OCI-M1 (cell line): ENCODE results near the gene SPP2.

Experiments used
- DNase-seq: peaks from one replicate; lab custom pipeline; 2025; lab: John Stamatoyannopoulos, UW

Gene SPP2

GRCh38 chr2:234038076-234038802 lies 12.3 kb upstream of the SPP2 start:
- no peak for DNase-seq

GRCh38 chr2:234044157-234044556 lies 6.3 kb upstream of the SPP2 start:
- DNase-seq: no peak

GRCh38 chr2:234046521-234046920 lies 4.0 kb upstream of the SPP2 start:
- no peak for DNase-seq

GRCh38 chr2:234047361-234047760 lies 3.1 kb upstream of the SPP2 start:
- DNase-seq: no peak

- DNase-seq: no peak
Observed at GRCh38 chr2:234048049-234048448, 2.5 kb upstream of the SPP2 start.

- DNase-seq: no peak
Observed at GRCh38 chr2:234051374-234052070, 1.0 kb downstream of the SPP2 start.

- no peak for DNase-seq
Observed at GRCh38 chr2:234058881-234059280, 8.4 kb downstream of the SPP2 start.

- DNase-seq: no peak
Observed at GRCh38 chr2:234060236-234060635, 9.7 kb downstream of the SPP2 start.

- DNase-seq: no peak
Observed at GRCh38 chr2:234061624-234062257, 11.2 kb downstream of the SPP2 start.

- no peak for DNase-seq
Observed at GRCh38 chr2:234066587-234066986, 16.1 kb downstream of the SPP2 start.

GRCh38 chr2:234071664-234072063 lies 21.2 kb downstream of the SPP2 start:
- no peak for DNase-seq

GRCh38 chr2:234072454-234072853 lies 22.0 kb downstream of the SPP2 start:
- no peak for DNase-seq

- DNase-seq: no peak
Observed at GRCh38 chr2:234074751-234075517, 24.4 kb downstream of the SPP2 start.

- DNase-seq: no peak
Observed at GRCh38 chr2:234075518-234075915, 25.0 kb downstream of the SPP2 start.

- DNase-seq: no peak
Observed at GRCh38 chr2:234075947-234076346, 25.4 kb downstream of the SPP2 start.

- no peak for DNase-seq
Observed at GRCh38 chr2:234076451-234076850, 25.9 kb downstream of the SPP2 start.

- DNase-seq: no peak
Observed at GRCh38 chr2:234078129-234078528, 27.6 kb downstream of the SPP2 start.

- DNase-seq: no peak
Observed at GRCh38 chr2:234081970-234082822, 31.7 kb downstream of the SPP2 start.

- no peak for DNase-seq
Observed at GRCh38 chr2:234083572-234084348, 33.3 kb downstream of the SPP2 start.

GRCh38 chr2:234091432-234091879 lies 41.0 kb downstream of the SPP2 start:
- DNase-seq: no peak

GRCh38 chr2:234091883-234092282 lies 41.4 kb downstream of the SPP2 start:
- no peak for DNase-seq
